A673 (cell line): ENCODE measurements around the gene C11orf54. TPM values are rescaled to one million over a fixed set of nuclear protein-coding genes. Genes with fewer than 3 reads are reported as not detected.

ENCODE experiments used
- BruUV-seq: library from RNA; stranded (reverse); fragments of 400-500 nt; replicated peaks from 2 replicates; lab custom pipeline; 2021; lab: Mats Ljungman, UMichigan
- CTCF ChIA-PET: fragments of 300-600 bp; sonication (Branson Sonifier 250); formaldehyde crosslinking; loops from one replicate; lab custom pipeline; 2022; ENCODE audit warnings: antibody characterized with exemption; lab: Charles Lee
- POLR2A ChIA-PET: fragments of 300-600 bp; sonication (Branson Sonifier 250); formaldehyde crosslinking; loops from one replicate; lab custom pipeline; 2022; ENCODE audit warnings: antibody characterized with exemption; ENCODE audit not compliant: low non-redundant PET; lab: Charles Lee
- DNase-seq: peaks from one replicate; pipeline ENCODE4 v3.0.0-alpha.2; 2015; ENCODE audit warnings: low spot score
- H3K27ac ChIP-seq: fragments of 200-600 bp; sonication (generic); 2 replicates; pipeline ENCODE4 v1.5.1; 2016; ENCODE audit warnings: mixed run types, low read depth, mild to moderate bottlenecking, mixed read lengths, antibody characterized with exemption, low read length; ENCODE audit not compliant: poor library complexity, severe bottlenecking
- H3K27me3 ChIP-seq: fragments of 200-600 bp; sonication (generic); replicated peaks from 2 replicates; pipeline ENCODE4 v1.6.1; 2017; ENCODE audit warnings: mixed run types, low read depth, mild to moderate bottlenecking, mixed read lengths, antibody characterized with exemption, low read length; ENCODE audit not compliant: insufficient read depth, poor library complexity
- H3K36me3 ChIP-seq: fragments of 200-600 bp; sonication (generic); 2 replicates; pipeline ENCODE4 v1.6.1; 2016; ENCODE audit warnings: mixed run types, mild to moderate bottlenecking, mixed read lengths, antibody characterized with exemption, low read length; ENCODE audit not compliant: insufficient read depth, poor library complexity, severe bottlenecking
- H3K4me1 ChIP-seq: fragments of 200-600 bp; sonication (generic); 2 replicates; pipeline ENCODE4 v1.6.1; 2017; ENCODE audit warnings: mixed run types, mild to moderate bottlenecking, mixed read lengths, antibody characterized with exemption, low read length; ENCODE audit not compliant: insufficient read depth, poor library complexity, severe bottlenecking
- H3K4me3 ChIP-seq: fragments of 200-600 bp; sonication (generic); 2 replicates; pipeline ENCODE4 v1.5.1; 2016; ENCODE audit warnings: low read depth, mixed run types, mild to moderate bottlenecking, mixed read lengths, low read length; ENCODE audit not compliant: poor library complexity, severe bottlenecking
- H3K9me3 ChIP-seq: fragments of 200-600 bp; sonication (generic); 2 replicates; pipeline ENCODE4 v1.6.1; 2016; ENCODE audit warnings: mixed run types, low read depth, mild to moderate bottlenecking, mixed read lengths, antibody characterized with exemption, low read length; ENCODE audit not compliant: poor library complexity, severe bottlenecking
- EZH2 ChIP-seq: fragments of 200-600 bp; sonication (generic); IDR thresholded peaks from 2 replicates; pipeline ENCODE4 v1.6.1; 2017; ENCODE audit warnings: borderline replicate concordance, low read depth, mild to moderate bottlenecking, mixed read lengths, antibody characterized with exemption, low read length; ENCODE audit not compliant: poor library complexity, severe bottlenecking
- intact Hi-C: fragments of 100-400 bp; cut with micrococcal nuclease; formaldehyde crosslinking; loops from one replicate; pipeline ENCODE4 v1.10.0; 2022; ENCODE audit not compliant: unreplicated experiment
- total RNA-seq: library from RNA; stranded (reverse); gene quantifications from 2 replicates; pipeline ENCODE4 v1.2.3, GENCODE V29; 2021
- TF ChIP-seq, protein P1 (sequence below): fragments of 300-800, 200-600 bp; sonication (generic); conservative IDR thresholded peaks from 2 replicates; pipeline ENCODE4 v1.5.1; 2017; ENCODE audit warnings: low read depth, mild to moderate bottlenecking, antibody characterized with exemption, low read length, moderate library complexity, mixed read lengths

The C11orf54 gene
- total RNA-seq, 1 experiment from 2014 or later = 26.2 TPM

DNA sequence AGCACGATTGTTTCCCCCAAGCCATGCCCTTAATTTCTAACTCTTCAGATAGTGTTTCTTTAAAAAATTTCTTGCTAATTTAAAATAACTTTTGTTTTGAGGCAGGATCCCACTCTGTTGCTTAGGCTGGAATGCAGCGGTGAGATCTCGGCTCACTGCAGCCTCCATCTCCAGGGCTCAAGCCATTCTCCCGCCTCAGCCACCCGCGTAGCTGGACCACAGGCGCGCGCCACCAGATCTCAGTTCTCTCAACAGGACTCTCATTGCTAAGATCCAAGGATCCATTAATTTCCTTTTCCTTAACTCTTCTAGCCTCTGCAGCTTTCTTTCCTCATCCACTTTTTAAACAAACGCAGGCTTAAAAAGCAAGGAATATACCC lies 42.3 kb downstream of the C11orf54 start:
- intact Hi-C loops = no loop called here
- no peaks in the 10 kb centered on the region for H3K27me3 ChIP-seq
- ChIA-PET CTCF (interaction anchor here (0.7 to 1.2 kb wide), 3 partner anchors 13 to 720 kb away, joined by 3 to 9 read pairs (median 3); partner anchors contain the start of genes C11orf54 and TAF1D), POLR2A (interaction anchor here (0.6 to 1.0 kb wide), 7 partner anchors 12 to 1859 kb away, joined by 3 to 10 read pairs (median 3); partner anchors contain the start of genes C11orf54 and TAF1D)
- no peaks in the 10 kb centered on the region for H3K9me3 ChIP-seq
- H3K36me3 ChIP-seq = peaks cover 14% of the 10 kb centered on the region
- TSS peak; percentile 87 for BruUV-seq
- H3K27ac ChIP-seq = peak overlapping the region; percentile 94
- H3K4me1 ChIP-seq = peaks cover 20% of the 10 kb centered on the region
- H3K4me3 ChIP-seq = peak overlapping the region; percentile 83
- no peak for DNase-seq
- TF ChIP-seq, protein P1, sequence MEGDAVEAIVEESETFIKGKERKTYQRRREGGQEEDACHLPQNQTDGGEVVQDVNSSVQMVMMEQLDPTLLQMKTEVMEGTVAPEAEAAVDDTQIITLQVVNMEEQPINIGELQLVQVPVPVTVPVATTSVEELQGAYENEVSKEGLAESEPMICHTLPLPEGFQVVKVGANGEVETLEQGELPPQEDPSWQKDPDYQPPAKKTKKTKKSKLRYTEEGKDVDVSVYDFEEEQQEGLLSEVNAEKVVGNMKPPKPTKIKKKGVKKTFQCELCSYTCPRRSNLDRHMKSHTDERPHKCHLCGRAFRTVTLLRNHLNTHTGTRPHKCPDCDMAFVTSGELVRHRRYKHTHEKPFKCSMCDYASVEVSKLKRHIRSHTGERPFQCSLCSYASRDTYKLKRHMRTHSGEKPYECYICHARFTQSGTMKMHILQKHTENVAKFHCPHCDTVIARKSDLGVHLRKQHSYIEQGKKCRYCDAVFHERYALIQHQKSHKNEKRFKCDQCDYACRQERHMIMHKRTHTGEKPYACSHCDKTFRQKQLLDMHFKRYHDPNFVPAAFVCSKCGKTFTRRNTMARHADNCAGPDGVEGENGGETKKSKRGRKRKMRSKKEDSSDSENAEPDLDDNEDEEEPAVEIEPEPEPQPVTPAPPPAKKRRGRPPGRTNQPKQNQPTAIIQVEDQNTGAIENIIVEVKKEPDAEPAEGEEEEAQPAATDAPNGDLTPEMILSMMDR = no peak
- TF ChIP-seq EZH2 = no peak

DNA sequence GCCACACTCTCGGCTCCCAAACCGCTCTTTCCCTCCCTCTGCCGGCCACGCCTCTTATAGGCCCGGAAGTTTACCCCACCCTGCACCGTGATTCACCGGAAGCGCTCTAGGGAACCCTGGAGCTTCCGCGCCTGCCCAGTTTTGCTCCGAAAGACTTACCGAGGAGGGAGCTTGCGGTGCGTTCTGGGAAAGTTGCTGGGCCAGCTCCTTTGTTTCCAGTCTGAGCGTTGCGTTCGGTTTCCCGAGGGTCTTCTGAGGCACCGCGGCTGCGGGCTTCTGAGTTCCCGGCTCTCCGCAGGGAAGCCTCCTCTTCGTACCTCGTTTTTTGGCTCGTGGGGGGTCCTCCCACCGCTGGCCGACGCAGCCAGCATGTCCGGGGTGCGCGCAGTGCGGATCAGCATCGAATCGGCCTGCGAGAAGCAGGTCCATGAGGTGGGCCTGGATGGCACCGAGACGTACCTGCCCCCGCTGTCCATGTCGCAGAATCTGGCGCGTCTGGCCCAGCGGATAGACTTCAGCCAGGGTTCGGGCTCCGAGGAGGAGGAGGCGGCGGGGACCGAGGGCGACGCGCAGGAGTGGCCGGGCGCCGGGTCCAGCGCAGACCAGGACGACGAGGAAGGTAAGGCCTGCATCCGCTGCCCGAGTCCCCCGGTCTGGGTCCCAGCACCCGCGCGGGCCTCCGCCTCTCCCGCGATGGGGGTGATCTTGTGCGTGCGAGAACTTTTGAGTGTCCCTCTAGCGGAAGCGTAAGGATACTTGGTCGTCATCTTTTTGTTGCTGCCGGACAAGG lies 42.9 kb downstream of the C11orf54 start, which contains the start of gene MED17:
MED17 (plus strand) TSS at position 138 of the 790 bp plus-strand sequence; CDS start at position 370, 232 bp downstream.
- peaks cover 20% of the 10 kb centered on the region for H3K4me1 ChIP-seq
- intact Hi-C loops = no loop called here
- ChIA-PET CTCF (interaction anchor here (0.7 to 1.2 kb wide), 3 partner anchors 13 to 719 kb away, joined by 3 to 9 read pairs (median 3); partner anchors contain the start of genes C11orf54 and TAF1D), POLR2A (interaction anchor here (0.6 to 1.0 kb wide), 8 partner anchors 12 to 1858 kb away, joined by 3 to 10 read pairs (median 3); partner anchors contain the start of genes C11orf54 and TAF1D)
- peak within 1 kb of the TSS; percentile 83 for H3K4me3 ChIP-seq
- no peaks in the 10 kb centered on the region for H3K9me3 ChIP-seq
- peak within 1 kb of the TSS; percentile 94 for H3K27ac ChIP-seq
- no TSS peak for BruUV-seq
- DNase-seq = peak; percentile 99
- H3K27me3 ChIP-seq = no peaks in the 10 kb centered on the region
- TF ChIP-seq EZH2 = no peak
- TF ChIP-seq, protein P1 = peak; percentile 53
- H3K36me3 ChIP-seq = peaks cover 20% of the 10 kb centered on the region

DNA sequence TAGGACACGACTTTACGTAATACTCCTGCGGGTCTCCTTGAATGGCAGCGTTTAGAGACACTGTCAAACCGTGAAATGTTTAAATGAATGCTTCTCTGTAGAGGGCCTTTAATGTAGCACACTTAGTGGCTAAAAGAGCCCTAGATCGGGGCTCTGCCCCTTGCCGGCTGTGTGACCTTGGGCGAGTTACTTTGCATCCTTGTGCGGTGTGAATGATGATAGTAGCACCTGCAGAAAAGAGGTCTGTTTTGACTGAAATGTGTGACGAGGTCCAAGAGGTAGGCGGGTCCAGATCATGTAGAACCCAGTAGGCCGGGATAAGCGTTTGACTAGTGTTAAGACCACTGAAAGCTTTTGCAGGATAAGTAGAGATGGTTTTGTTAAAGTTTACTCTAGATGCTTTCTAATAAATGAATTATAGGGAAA lies 43.5 kb downstream of the C11orf54 start:
- POLR2A ChIA-PET = no interaction called here
- DNase-seq = no peak
- intact Hi-C loops = no loop called here

More for the DNA sequence above, 43.5 kb downstream of the C11orf54 start:
- no TSS peak for BruUV-seq
- Histone ChIP-seq H3K27ac (peak overlapping the region; percentile 94), H3K36me3 (peaks cover 26% of the 10 kb centered on the region), H3K27me3 (no peaks in the 10 kb centered on the region), H3K9me3 (no peaks in the 10 kb centered on the region), H3K4me1 (peaks cover 20% of the 10 kb centered on the region), H3K4me3 (peak overlapping the region; percentile 83)
- TF ChIP-seq, protein P1 = no peak
- no peak for TF ChIP-seq EZH2
- CTCF ChIA-PET = no interaction called here
